Osteocyte (in vitro differentiated cells): ENCODE results near the gene ITIH5. TPM values are rescaled to one million over a fixed set of nuclear protein-coding genes. Genes with fewer than 3 reads are reported as not detected.

Experiments used
- DNase-seq: peaks from one replicate; pipeline ENCODE4 v3.0.0; 2021; ENCODE audit warnings: mixed read lengths; ENCODE audit not compliant: unreplicated experiment; ENCODE audit errors: extremely low spot score
- H3K27ac Mint-ChIP-seq: one replicate; pipeline ENCODE4 v1.8.0; 2021; ENCODE audit warnings: mild to moderate bottlenecking, mixed read lengths; ENCODE audit not compliant: unreplicated experiment
- H3K27me3 Mint-ChIP-seq: one replicate; pipeline ENCODE4 v1.8.0; 2021; ENCODE audit warnings: mixed read lengths; ENCODE audit not compliant: unreplicated experiment
- H3K36me3 Mint-ChIP-seq: one replicate; pipeline ENCODE4 v1.8.0; 2021; ENCODE audit warnings: mixed read lengths; ENCODE audit not compliant: unreplicated experiment
- H3K4me1 Mint-ChIP-seq: one replicate; pipeline ENCODE4 v1.8.0; 2021; ENCODE audit warnings: mixed read lengths; ENCODE audit not compliant: unreplicated experiment
- H3K4me3 Mint-ChIP-seq: one replicate; pipeline ENCODE4 v1.8.0; 2021; ENCODE audit warnings: mild to moderate bottlenecking, moderate library complexity, mixed read lengths; ENCODE audit not compliant: unreplicated experiment
- H3K9me3 Mint-ChIP-seq: one replicate; pipeline ENCODE4 v1.8.0; 2021; ENCODE audit warnings: mixed read lengths; ENCODE audit not compliant: unreplicated experiment
- total RNA-seq: library from RNA; stranded (reverse); gene quantifications from 2 replicates; pipeline ENCODE4 v1.2.1, GENCODE V29; 2021
- TF ChIP-seq, protein P1 (sequence below): fragments of 200-600 bp; sonication (generic); IDR thresholded peaks from 2 replicates; pipeline ENCODE4 v1.5.0; 2021; ENCODE audit warnings: antibody characterized with exemption, mild to moderate bottlenecking, moderate library complexity

Gene ITIH5
- total RNA-seq, 1 donor from 2014 or later, result 0.35 TPM

DNA sequence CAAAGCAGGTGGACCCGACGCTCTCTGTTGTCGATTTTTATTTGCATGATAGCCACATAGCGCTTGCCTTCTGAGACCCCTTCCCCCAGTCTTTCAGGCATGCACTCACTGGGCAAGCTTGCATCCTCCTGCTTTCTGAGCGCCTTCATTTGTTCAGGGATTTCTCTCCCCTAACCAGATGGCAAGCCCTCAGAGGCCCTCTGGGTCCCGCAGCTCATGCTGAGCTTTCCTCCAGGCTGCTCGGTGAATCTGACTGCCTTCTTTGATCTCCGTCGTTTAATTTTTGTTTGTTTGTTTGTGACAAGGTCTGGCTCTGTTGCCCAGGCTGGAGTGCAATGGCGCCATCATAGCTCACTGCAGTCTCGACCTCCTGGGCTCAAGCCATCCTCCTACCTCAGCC is 58.8 kb downstream of the ITIH5 start:
- Mint-ChIP-seq H3K27me3 (no peaks in the 10 kb centered on the region), H3K4me3 (no peak overlapping the region), H3K36me3 (no peaks in the 10 kb centered on the region), H3K27ac (no peak overlapping the region), H3K9me3 (no peaks in the 10 kb centered on the region), H3K4me1 (peaks cover 2% of the 10 kb centered on the region)
- DNase-seq, result no peak
- TF ChIP-seq, protein P1, sequence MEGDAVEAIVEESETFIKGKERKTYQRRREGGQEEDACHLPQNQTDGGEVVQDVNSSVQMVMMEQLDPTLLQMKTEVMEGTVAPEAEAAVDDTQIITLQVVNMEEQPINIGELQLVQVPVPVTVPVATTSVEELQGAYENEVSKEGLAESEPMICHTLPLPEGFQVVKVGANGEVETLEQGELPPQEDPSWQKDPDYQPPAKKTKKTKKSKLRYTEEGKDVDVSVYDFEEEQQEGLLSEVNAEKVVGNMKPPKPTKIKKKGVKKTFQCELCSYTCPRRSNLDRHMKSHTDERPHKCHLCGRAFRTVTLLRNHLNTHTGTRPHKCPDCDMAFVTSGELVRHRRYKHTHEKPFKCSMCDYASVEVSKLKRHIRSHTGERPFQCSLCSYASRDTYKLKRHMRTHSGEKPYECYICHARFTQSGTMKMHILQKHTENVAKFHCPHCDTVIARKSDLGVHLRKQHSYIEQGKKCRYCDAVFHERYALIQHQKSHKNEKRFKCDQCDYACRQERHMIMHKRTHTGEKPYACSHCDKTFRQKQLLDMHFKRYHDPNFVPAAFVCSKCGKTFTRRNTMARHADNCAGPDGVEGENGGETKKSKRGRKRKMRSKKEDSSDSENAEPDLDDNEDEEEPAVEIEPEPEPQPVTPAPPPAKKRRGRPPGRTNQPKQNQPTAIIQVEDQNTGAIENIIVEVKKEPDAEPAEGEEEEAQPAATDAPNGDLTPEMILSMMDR, result no peak

DNA sequence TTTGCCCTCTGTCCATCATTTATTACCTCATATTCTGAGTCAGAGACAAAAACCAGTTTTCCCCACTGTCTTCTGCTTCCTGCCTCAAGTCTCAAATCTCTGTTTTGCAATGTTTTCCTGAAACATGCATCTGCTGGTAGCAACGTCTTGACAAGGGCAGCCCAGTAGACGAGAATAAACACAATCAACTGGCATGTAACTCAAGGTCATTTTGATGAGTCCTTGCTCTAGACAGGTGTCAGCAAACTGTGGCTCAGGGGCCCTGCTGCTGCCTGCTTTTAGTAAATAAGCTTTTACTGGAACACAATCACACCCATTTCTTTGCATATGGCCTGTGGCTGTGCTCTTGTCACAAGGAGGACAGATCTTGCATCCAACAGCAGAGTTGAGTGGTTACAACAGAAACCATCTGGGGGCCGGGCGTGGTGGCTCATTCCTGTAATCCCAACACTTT is 59.8 kb downstream of the ITIH5 start:
- DNase-seq, result no peak
- no peaks in the 10 kb centered on the region for H3K36me3 Mint-ChIP-seq
- H3K4me1 Mint-ChIP-seq, result peaks cover 2% of the 10 kb centered on the region
- no peak overlapping the region for H3K27ac Mint-ChIP-seq
- H3K9me3 Mint-ChIP-seq, result no peaks in the 10 kb centered on the region
- no peaks in the 10 kb centered on the region for H3K27me3 Mint-ChIP-seq
- TF ChIP-seq, protein P1, result no peak
- no peak overlapping the region for H3K4me3 Mint-ChIP-seq

DNA sequence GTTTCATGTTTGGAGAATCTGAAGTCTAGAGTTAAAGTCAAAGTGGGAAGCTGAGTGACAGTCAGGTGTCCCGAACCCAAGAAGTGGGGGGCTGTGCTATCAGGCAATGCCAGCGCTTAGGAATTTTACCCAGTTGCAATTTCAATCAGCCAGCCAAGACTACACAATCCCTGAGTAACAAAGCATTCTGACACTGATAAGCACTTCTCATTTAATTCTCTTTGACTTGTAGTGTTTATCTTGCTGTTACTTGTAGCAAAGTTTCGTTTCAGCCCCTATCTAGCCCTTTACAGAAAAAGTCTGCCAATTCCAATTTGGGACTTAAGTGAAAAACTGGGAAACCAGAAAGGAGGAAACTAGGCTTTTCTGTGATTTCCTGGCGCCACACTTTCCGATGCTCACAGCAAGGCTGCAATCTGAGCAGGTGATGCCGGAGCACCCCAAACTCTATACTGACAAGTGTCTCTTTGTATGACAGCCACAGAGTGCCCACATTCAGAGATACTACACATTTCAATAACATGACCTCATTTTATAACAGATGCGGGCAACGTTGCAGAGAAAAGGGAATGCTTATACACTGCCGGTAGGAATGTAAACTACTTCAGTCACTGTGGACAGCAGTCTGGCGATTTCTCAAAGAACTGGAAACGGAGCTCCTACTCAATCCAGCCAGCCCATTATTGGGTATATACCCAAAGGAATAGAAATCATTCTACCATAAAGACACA is 61.0 kb downstream of the ITIH5 start:
- no peaks in the 10 kb centered on the region for H3K36me3 Mint-ChIP-seq
- H3K9me3 Mint-ChIP-seq, result no peaks in the 10 kb centered on the region
- H3K4me3 Mint-ChIP-seq, result no peak overlapping the region
- H3K27ac Mint-ChIP-seq, result no peak overlapping the region
- H3K4me1 Mint-ChIP-seq, result peaks cover 2% of the 10 kb centered on the region
- no peaks in the 10 kb centered on the region for H3K27me3 Mint-ChIP-seq
- DNase-seq, result no peak
- TF ChIP-seq, protein P1, result no peak

DNA sequence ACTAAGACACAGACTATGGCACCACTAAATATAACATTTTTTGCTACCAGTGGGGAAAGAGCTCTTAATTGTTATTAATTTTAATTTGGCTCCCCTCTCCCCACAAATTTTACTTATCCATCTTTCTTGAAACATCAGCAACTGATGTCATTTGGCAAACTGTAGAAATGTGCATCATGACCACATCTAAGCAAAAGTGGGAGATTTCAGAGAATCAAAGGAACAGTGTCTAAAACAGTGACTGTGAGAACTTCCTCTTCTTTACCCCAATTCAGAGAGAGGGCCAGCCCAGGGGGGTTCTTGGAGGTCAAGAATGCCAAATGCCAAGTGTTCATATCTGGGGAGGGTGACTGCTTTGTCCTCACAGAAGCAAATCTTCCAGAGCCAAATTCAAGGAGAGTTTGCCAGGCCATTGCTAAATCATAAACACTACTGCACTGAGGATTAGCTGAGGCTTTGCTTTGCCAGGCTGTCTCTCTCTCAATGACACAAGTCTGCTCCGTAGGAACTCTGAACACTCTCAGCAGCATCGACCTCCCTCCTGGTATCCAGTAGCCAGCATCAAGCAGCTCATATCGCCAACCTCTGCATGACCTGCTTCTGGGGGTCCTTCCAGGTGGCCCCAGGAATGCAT is 65.6 kb downstream of the ITIH5 start:
- H3K36me3 Mint-ChIP-seq, result no peaks in the 10 kb centered on the region
- H3K27ac Mint-ChIP-seq, result no peak overlapping the region
- no peaks in the 10 kb centered on the region for H3K9me3 Mint-ChIP-seq
- H3K4me1 Mint-ChIP-seq, result no peaks in the 10 kb centered on the region
- TF ChIP-seq, protein P1, result no peak
- H3K4me3 Mint-ChIP-seq, result no peak overlapping the region
- DNase-seq, result no peak
- no peaks in the 10 kb centered on the region for H3K27me3 Mint-ChIP-seq

DNA sequence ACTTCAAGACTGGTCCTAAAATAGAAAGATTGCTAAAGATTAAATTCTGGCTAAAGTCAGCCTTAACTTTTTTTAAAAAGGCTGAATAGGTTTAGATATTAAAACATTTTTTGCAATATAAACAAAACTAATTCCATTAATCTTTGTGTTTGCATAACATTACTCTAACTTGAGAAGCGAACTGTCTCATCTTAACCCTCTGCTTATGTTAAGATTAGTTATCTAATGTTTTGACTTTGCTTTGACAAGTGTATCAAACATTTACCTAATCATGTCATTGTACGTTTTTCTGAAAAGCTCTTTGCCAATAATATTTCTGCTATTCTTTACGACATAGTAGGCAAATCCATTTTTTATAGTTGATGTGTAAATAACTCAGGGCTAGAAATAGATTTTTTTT is 68.0 kb downstream of the ITIH5 start:
- Mint-ChIP-seq H3K9me3 (no peaks in the 10 kb centered on the region), H3K4me1 (no peaks in the 10 kb centered on the region), H3K4me3 (no peak overlapping the region), H3K36me3 (no peaks in the 10 kb centered on the region), H3K27me3 (no peaks in the 10 kb centered on the region), H3K27ac (no peak overlapping the region)
- TF ChIP-seq, protein P1, result no peak
- DNase-seq, result no peak
